ENCODE measurements around the gene ZNF598.

DNA sequence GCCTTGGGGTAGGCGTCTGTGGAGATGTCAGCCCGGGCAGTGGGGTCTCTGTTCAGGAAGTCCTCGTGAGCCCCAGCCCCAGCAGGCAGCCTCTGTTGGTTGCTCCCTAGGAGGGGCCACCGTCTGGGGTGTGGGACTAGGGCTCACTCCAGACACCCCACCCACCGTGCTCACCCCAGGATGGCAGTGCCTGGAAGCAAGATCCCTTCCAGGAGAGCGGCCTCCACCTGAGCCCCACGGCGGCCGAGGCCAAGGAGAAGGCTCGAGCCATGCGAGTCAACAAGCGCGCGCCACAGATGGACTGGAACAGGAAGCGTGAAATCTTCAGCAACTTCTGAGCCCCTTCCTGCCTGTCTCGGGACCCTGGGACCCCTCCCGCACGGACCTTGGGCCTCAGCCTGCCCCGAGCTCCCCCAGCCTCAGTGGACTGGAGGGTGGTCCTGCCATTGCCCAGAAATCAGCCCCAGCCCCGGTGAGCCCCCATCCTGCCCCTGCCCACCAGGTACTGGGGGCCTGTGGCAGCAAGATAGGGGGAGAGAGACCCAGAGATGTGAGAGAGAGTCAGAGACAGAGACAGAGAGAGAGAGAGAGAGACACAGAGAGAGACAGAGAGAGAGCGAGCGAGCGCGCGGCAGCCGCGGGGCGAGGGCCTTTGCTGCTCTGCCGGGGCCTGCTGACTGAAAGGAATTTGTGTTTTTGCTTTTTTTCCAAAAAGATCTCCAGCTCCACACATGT lies 28.2 kb upstream of the ZNF598 start:
- TF ChIP-seq, protein P1, sequence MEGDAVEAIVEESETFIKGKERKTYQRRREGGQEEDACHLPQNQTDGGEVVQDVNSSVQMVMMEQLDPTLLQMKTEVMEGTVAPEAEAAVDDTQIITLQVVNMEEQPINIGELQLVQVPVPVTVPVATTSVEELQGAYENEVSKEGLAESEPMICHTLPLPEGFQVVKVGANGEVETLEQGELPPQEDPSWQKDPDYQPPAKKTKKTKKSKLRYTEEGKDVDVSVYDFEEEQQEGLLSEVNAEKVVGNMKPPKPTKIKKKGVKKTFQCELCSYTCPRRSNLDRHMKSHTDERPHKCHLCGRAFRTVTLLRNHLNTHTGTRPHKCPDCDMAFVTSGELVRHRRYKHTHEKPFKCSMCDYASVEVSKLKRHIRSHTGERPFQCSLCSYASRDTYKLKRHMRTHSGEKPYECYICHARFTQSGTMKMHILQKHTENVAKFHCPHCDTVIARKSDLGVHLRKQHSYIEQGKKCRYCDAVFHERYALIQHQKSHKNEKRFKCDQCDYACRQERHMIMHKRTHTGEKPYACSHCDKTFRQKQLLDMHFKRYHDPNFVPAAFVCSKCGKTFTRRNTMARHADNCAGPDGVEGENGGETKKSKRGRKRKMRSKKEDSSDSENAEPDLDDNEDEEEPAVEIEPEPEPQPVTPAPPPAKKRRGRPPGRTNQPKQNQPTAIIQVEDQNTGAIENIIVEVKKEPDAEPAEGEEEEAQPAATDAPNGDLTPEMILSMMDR (IDR thresholded peaks at IDR 0.05), result no peak
- TF ChIP-seq POLR2AphosphoS5 (IDR thresholded peaks at IDR 0.05), result no peak

Data from breast epithelium (tissue), 3 donors.